DOHH2 (cell line): Measurements from ENCODE around the gene P3H2.

ENCODE experiments used
- H3F3A ChIP-seq: fragments of 200-600 bp; sonication (generic), shearing (Covaris generic); 2 replicates; pipeline ENCODE4 v1.6.0; 2016; ENCODE audit warnings: antibody characterized with exemption, mild to moderate bottlenecking; ENCODE audit not compliant: control insufficient read depth, insufficient read depth
- H3K27ac ChIP-seq: fragments of 200-600 bp; sonication (generic); 2 replicates; pipeline ENCODE4 v1.5.1; 2014; ENCODE audit warnings: low read depth, mild to moderate bottlenecking, low read length, moderate library complexity
- H3K27me3 ChIP-seq: fragments of 200-600 bp; sonication (generic); 2 replicates; pipeline ENCODE4 v1.6.1; 2014; ENCODE audit warnings: mild to moderate bottlenecking, low read length, mixed read lengths; ENCODE audit not compliant: control insufficient read depth
- H3K36me3 ChIP-seq: fragments of 200-600 bp; sonication (generic); 2 replicates; pipeline ENCODE4 v1.6.1; 2014; ENCODE audit warnings: mild to moderate bottlenecking, low read length, moderate library complexity, mixed read lengths; ENCODE audit not compliant: control insufficient read depth
- H3K4me1 ChIP-seq: fragments of 200-600 bp; sonication (generic); 2 replicates; pipeline ENCODE4 v1.6.1; 2014; ENCODE audit warnings: mild to moderate bottlenecking, low read length, mixed read lengths; ENCODE audit not compliant: control insufficient read depth
- H3K4me2 ChIP-seq: fragments of 200-600 bp; sonication (generic); 2 replicates; pipeline ENCODE4 v1.6.0; 2014; ENCODE audit warnings: mild to moderate bottlenecking, low read length, moderate library complexity
- H3K4me3 ChIP-seq: fragments of 200-600 bp; sonication (generic); 2 replicates; pipeline ENCODE4 v1.5.1; 2014; ENCODE audit warnings: mild to moderate bottlenecking, low read length, mixed read lengths
- H3K79me2 ChIP-seq: fragments of 200-600 bp; sonication (generic); 2 replicates; pipeline ENCODE4 v1.6.1; 2014; ENCODE audit warnings: mild to moderate bottlenecking, low read length, mixed read lengths; ENCODE audit not compliant: control insufficient read depth
- H3K9me2 ChIP-seq: fragments of 200-600 bp; sonication (generic); replicated peaks from 2 replicates; pipeline ENCODE4 v1.6.1; 2014; ENCODE audit warnings: mild to moderate bottlenecking, low read length, mixed read lengths; ENCODE audit not compliant: control insufficient read depth
- H3K9me3 ChIP-seq: fragments of 200-600 bp; sonication (generic); 2 replicates; pipeline ENCODE4 v1.6.1; 2014; ENCODE audit warnings: antibody characterized with exemption, low read length, mixed read lengths; ENCODE audit not compliant: control insufficient read depth, insufficient read depth
- H4K20me1 ChIP-seq: fragments of 200-600 bp; sonication (generic); 2 replicates; pipeline ENCODE4 v1.6.0; 2014; ENCODE audit warnings: low read depth, mild to moderate bottlenecking, antibody characterized with exemption, low read length, moderate library complexity; ENCODE audit not compliant: control insufficient read depth, insufficient read depth
- EZH2phosphoT487 ChIP-seq: fragments of 200-600 bp; sonication (generic); IDR thresholded peaks from 2 replicates; pipeline ENCODE4 v1.6.1; 2017; ENCODE audit warnings: borderline replicate concordance, mild to moderate bottlenecking, antibody characterized with exemption, low read length, moderate library complexity, mixed read lengths
- TF ChIP-seq, protein P1 (sequence below): fragments of 200-600 bp; sonication (generic); IDR thresholded peaks from one replicate; pipeline ENCODE4 v1.5.1; 2014; ENCODE audit warnings: antibody characterized with exemption, mild to moderate bottlenecking, low read depth, low read length; ENCODE audit not compliant: poor library complexity, severe bottlenecking

Gene P3H2

DNA sequence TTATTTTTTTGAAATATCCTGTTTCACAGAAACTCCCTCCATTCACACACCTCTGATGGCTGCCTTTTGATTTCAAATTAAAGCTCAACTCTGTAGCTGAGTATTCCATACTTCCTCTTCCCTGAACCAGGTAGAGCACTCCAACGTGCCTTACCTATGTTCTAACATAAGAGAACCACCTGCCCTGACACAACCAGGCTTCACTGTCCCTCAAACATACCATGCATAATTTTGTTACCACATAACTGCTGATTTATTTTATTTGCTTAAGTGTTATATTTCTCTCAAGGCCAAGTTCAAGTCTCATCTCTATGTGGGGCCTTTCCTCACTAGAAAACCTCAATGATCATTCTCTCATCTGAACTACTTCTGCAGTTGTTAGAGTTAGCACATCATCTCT is 209.7 kb downstream of the P3H2 start:
- no peaks in the 10 kb centered on the region for H3K79me2 ChIP-seq
- H4K20me1 ChIP-seq, result no peaks in the 10 kb centered on the region
- no peaks in the 10 kb centered on the region for H3K9me3 ChIP-seq
- H3K27ac ChIP-seq, result no peak overlapping the region
- H3K36me3 ChIP-seq, result no peaks in the 10 kb centered on the region
- no peaks in the 10 kb centered on the region for H3K9me2 ChIP-seq
- H3K4me3 ChIP-seq, result no peak overlapping the region
- no peak for TF ChIP-seq EZH2phosphoT487
- TF ChIP-seq, protein P1, sequence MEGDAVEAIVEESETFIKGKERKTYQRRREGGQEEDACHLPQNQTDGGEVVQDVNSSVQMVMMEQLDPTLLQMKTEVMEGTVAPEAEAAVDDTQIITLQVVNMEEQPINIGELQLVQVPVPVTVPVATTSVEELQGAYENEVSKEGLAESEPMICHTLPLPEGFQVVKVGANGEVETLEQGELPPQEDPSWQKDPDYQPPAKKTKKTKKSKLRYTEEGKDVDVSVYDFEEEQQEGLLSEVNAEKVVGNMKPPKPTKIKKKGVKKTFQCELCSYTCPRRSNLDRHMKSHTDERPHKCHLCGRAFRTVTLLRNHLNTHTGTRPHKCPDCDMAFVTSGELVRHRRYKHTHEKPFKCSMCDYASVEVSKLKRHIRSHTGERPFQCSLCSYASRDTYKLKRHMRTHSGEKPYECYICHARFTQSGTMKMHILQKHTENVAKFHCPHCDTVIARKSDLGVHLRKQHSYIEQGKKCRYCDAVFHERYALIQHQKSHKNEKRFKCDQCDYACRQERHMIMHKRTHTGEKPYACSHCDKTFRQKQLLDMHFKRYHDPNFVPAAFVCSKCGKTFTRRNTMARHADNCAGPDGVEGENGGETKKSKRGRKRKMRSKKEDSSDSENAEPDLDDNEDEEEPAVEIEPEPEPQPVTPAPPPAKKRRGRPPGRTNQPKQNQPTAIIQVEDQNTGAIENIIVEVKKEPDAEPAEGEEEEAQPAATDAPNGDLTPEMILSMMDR, result no peak
- H3K27me3 ChIP-seq, result no peaks in the 10 kb centered on the region
- no peaks in the 10 kb centered on the region for H3K4me1 ChIP-seq
- H3F3A ChIP-seq, result no peaks in the 10 kb centered on the region
- no peak overlapping the region for H3K4me2 ChIP-seq

- Histone ChIP-seq H3K4me2 (no peak overlapping the region), H3K27ac (no peak overlapping the region), H3K9me2 (no peaks in the 10 kb centered on the region), H3K4me3 (no peak overlapping the region), H3K36me3 (no peaks in the 10 kb centered on the region), H3F3A (no peaks in the 10 kb centered on the region), H3K4me1 (no peaks in the 10 kb centered on the region), H3K79me2 (no peaks in the 10 kb centered on the region), H3K9me3 (no peaks in the 10 kb centered on the region), H3K27me3 (no peaks in the 10 kb centered on the region), H4K20me1 (no peaks in the 10 kb centered on the region)
- TF ChIP-seq, protein P1, result no peak
- no peak for TF ChIP-seq EZH2phosphoT487
Observed at GRCh38 chr3:189909573-189909972, 211.1 kb downstream of the P3H2 start.

- no peaks in the 10 kb centered on the region for H3K4me1 ChIP-seq
- no peaks in the 10 kb centered on the region for H3K79me2 ChIP-seq
- H3K27ac ChIP-seq, result no peak overlapping the region
- H3K27me3 ChIP-seq, result no peaks in the 10 kb centered on the region
- no peaks in the 10 kb centered on the region for H3F3A ChIP-seq
- H3K9me3 ChIP-seq, result no peaks in the 10 kb centered on the region
- no peak overlapping the region for H3K4me2 ChIP-seq
- no peaks in the 10 kb centered on the region for H3K36me3 ChIP-seq
- TF ChIP-seq EZH2phosphoT487, result no peak
- TF ChIP-seq, protein P1, result no peak
- H3K9me2 ChIP-seq, result no peaks in the 10 kb centered on the region
- H3K4me3 ChIP-seq, result no peak overlapping the region
- H4K20me1 ChIP-seq, result no peaks in the 10 kb centered on the region
Observed at GRCh38 chr3:189909139-189909538, 211.6 kb downstream of the P3H2 start.

DNA sequence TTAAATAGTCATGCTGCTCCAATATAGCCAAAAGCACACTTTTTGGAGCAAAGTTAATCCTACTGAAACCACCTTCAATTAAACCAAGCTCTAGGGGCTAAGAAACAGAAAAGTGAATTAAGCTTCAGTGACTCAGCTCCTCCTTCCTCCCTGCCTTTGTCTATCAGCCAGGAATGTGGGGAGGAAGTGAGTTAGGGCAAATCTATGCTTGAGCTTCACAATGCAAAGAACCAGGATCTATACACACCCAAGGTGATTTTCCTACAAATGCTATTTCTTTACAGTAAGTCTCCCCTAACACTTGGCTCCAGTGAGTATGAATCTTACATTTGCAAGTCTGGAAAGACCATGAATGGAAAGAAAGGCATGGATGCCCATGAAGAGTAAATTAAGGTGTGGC is 212.1 kb downstream of the P3H2 start:
- Histone ChIP-seq H3K27ac (no peak overlapping the region), H3K4me3 (no peak overlapping the region), H3K9me3 (no peaks in the 10 kb centered on the region), H3K4me1 (no peaks in the 10 kb centered on the region), H3F3A (no peaks in the 10 kb centered on the region), H3K9me2 (no peaks in the 10 kb centered on the region), H3K36me3 (no peaks in the 10 kb centered on the region), H3K27me3 (no peaks in the 10 kb centered on the region), H3K79me2 (no peaks in the 10 kb centered on the region), H3K4me2 (no peak overlapping the region), H4K20me1 (no peaks in the 10 kb centered on the region)
- TF ChIP-seq, protein P1, result no peak
- TF ChIP-seq EZH2phosphoT487, result no peak
